ENCODE results near the gene CCDC43. TPM values are rescaled to one million over a fixed set of nuclear protein-coding genes. Genes with fewer than 3 reads are reported as not detected.

Gene CCDC43
- total and polyA plus RNA-seq, 9 of the 15 experiments (the other 6 are each of a cell fraction or from before 2014, with no cell fraction given) = 11.7 to 42.3 (median 25.9) TPM

DNA sequence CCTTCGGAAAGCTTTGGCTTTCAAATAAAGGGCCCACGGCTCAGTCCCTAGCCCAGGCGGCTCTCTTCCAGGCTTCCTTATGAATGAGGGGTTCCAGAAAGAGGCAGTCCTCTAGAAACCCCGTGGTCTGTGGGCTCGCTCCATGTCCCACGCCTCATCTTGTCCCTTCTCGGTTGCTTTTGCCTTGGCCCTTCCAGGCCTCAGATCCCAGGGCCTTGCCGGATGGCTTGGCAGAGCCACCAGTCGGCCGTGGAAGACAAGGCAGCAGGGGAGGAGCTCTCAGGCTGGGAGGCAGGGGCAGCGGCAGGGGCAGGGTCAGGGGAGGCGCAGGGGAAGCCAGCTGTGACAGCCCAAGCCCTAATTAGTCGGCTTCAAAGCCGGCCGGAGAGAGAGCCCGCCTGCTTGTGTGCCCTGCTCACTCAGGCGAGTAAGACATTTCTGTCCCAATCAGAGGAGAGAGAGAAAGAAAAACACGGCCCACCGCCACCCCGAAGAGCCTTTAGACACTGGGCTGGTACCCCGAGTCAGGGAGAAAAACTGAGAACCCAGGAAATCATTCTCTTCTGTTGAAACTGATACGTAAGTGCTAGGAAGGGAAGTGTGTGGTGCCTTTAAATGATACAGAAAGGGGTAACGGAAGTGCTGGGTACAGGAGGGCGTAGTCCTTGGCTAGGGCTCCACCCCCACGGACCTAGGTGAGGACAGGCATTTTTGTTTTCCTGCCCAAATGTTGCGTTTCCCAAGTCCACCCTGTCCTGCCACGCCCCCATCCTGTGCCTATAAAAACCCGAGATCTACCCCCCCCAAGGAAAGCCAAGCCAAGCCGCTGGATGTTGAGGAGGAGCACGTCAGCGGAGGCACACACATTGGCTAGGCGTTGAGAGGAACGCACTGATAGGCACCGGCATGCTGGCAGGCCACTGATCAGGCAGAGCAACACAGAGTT is 61.1 kb downstream of the CCDC43 start:
- in situ Hi-C loops (cut with MboI) (no loop called here), intact Hi-C loops (cut with micrococcal nuclease) (no loop called here)
- Histone ChIP-seq H3K27ac (ENCODE audit: extremely low read depth, low read depth, low read length) (no peak overlapping the region), H3K4me1 (replicated peaks in 1 of 2; ENCODE audit: control insufficient read depth in 2 of 2, insufficient read depth in 2 of 2, low read length in 2 of 2) (peaks cover 0 to 7% of the 10 kb centered on the region in 2 experiments; a peak in 2 of 5 replicates), H3K27me3 (ENCODE audit: control insufficient read depth in 2 of 2, insufficient read depth in 2 of 2, low read length in 2 of 2) (peaks cover 6 to 10% of the 10 kb centered on the region in 2 experiments; a peak in 2 of 5 replicates), H3K9ac (ENCODE audit: insufficient read depth in 1 of 2, low read depth in 2 of 2, low read length in 2 of 2) (peak overlapping the region in 1 of 2 experiments; percentile 33; a peak in 2 of 4 replicates), H3K4me3 (no peak overlapping the region), H3K9me3 (replicated peaks; ENCODE audit: control insufficient read depth, insufficient read depth, low read depth, low read length) (no peaks in the 10 kb centered on the region), H3K4me2 (ENCODE audit: insufficient read depth, low read length) (no peak overlapping the region), H2AFZ (ENCODE audit: low read depth, low read length) (peak overlapping the region; percentile 26), H3K36me3 (ENCODE audit: control insufficient read depth, insufficient read depth, low read length) (no peaks in the 10 kb centered on the region), H3K79me2 (ENCODE audit: control insufficient read depth, insufficient read depth, low read length) (no peaks in the 10 kb centered on the region), H3K9me1 (ENCODE audit: control insufficient read depth, insufficient read depth, low read length) (no peaks in the 10 kb centered on the region), H4K20me1 (replicated peaks; ENCODE audit: control insufficient read depth, insufficient read depth, low read length) (no peaks in the 10 kb centered on the region)
- 45% methylated on average over 26 of the region's 34 CpGs for WGBS (ENCODE audit: insufficient coverage, low coverage, missing lambda C conversion rate)
- CTCF ChIA-PET (ENCODE audit: low intra/inter-chr PET ratio) = no interaction called here
- DNase-seq (ENCODE audit: extremely low read depth in 1 of 4, low spot score in 3 of 4) (peak in 1 of 4 experiments; percentile 8), FAIRE-seq (no peak), ATAC-seq (no peak; the same call in 2 of the 3 replicates)
- POLR2A ChIA-PET = interaction anchor here (1.4 kb wide), 1 partner anchor 10 kb away, joined by 5 read pairs; no protein-coding TSS in a partner anchor
- TF ChIP-seq, protein P1, sequence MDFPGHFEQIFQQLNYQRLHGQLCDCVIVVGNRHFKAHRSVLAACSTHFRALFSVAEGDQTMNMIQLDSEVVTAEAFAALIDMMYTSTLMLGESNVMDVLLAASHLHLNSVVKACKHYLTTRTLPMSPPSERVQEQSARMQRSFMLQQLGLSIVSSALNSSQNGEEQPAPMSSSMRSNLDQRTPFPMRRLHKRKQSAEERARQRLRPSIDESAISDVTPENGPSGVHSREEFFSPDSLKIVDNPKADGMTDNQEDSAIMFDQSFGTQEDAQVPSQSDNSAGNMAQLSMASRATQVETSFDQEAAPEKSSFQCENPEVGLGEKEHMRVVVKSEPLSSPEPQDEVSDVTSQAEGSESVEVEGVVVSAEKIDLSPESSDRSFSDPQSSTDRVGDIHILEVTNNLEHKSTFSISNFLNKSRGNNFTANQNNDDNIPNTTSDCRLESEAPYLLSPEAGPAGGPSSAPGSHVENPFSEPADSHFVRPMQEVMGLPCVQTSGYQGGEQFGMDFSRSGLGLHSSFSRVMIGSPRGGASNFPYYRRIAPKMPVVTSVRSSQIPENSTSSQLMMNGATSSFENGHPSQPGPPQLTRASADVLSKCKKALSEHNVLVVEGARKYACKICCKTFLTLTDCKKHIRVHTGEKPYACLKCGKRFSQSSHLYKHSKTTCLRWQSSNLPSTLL (IDR thresholded peaks at IDR 0.05) = peak; percentile 88
- TF ChIP-seq ZKSCAN3 (CRISPR knock-in tag; IDR thresholded peaks at IDR 0.05) = no peak
- TF ChIP-seq ZNF668 (CRISPR knock-in tag; IDR thresholded peaks at IDR 0.05) = no peak
- TF ChIP-seq, protein P2, sequence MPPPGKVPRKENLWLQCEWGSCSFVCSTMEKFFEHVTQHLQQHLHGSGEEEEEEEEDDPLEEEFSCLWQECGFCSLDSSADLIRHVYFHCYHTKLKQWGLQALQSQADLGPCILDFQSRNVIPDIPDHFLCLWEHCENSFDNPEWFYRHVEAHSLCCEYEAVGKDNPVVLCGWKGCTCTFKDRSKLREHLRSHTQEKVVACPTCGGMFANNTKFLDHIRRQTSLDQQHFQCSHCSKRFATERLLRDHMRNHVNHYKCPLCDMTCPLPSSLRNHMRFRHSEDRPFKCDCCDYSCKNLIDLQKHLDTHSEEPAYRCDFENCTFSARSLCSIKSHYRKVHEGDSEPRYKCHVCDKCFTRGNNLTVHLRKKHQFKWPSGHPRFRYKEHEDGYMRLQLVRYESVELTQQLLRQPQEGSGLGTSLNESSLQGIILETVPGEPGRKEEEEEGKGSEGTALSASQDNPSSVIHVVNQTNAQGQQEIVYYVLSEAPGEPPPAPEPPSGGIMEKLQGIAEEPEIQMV (tag; conservative IDR thresholded peaks at IDR 0.05; ENCODE audit: low read depth) = peak; percentile 94
- BruUV-seq (replicated peaks) = no TSS peak
